NB4 (cell line): ENCODE results near the gene EBF3.

Source experiments
- DNase-seq: peaks from one replicate; pipeline ENCODE4 v3.0.0; 2010; ENCODE audit warnings: low read depth
- H3K4me3 ChIP-seq: one replicate; pipeline ENCODE4 v1.5.1; 2011; ENCODE audit warnings: mild to moderate bottlenecking, low read depth, low read length, moderate library complexity
- CTCF ChIP-seq: IDR thresholded peaks from one replicate; pipeline ENCODE4 v1.5.1; 2012; ENCODE audit warnings: low read depth, low read length
- MAX ChIP-seq: IDR thresholded peaks from 2 replicates; pipeline ENCODE4 v1.6.1; 2011; ENCODE audit warnings: low read depth, low read length
- MYC ChIP-seq: IDR thresholded peaks from 2 replicates; pipeline ENCODE4 v1.6.1; 2011; ENCODE audit warnings: low read depth, low read length
- POLR2A ChIP-seq: IDR thresholded peaks from 2 replicates; pipeline ENCODE4 v1.6.1; 2011; ENCODE audit warnings: mild to moderate bottlenecking; ENCODE audit not compliant: insufficient read length; ENCODE audit errors: extremely low read depth

The EBF3 gene

GRCh38 chr10:129884398-129885078 is 79.5 kb downstream of the EBF3 start:
- no peak for DNase-seq
- peak overlapping the region; percentile 10 for H3K4me3 ChIP-seq
- TF ChIP-seq MYC (no peak), CTCF (no peak), MAX (no peak), POLR2A (no peak)

- DNase-seq, result peak; percentile 96
- H3K4me3 ChIP-seq, result peak overlapping the region; percentile 29
- TF ChIP-seq MAX (peak; percentile 78), POLR2A (no peak)
Measured at GRCh38 chr10:129883626-129884397, 80.3 kb downstream of the EBF3 start.

- DNase-seq, result peak; percentile 78
- peak overlapping the region; percentile 6 for H3K4me3 ChIP-seq
- no peak for TF ChIP-seq MAX
- TF ChIP-seq MYC, result no peak
- no peak for TF ChIP-seq CTCF
- TF ChIP-seq POLR2A, result no peak
Measured at GRCh38 chr10:129883029-129883428, 81.0 kb downstream of the EBF3 start.

- peak; percentile 58 for DNase-seq
- no peak for TF ChIP-seq POLR2A
- peak overlapping the region; percentile 25 for H3K4me3 ChIP-seq
Measured at GRCh38 chr10:129882291-129883010, 81.6 kb downstream of the EBF3 start.

- peak overlapping the region; percentile 25 for H3K4me3 ChIP-seq
- TF ChIP-seq POLR2A (no peak), MAX (peak; percentile 11; the same call in 1 of the 2 replicates)
- peak; percentile 92 for DNase-seq
Measured at GRCh38 chr10:129881641-129882040, 82.4 kb downstream of the EBF3 start.

GRCh38 chr10:129880191-129880870 is 83.7 kb downstream of the EBF3 start:
- peak; percentile 63 for DNase-seq
- TF ChIP-seq MAX (peak; percentile 9; the same call in 1 of the 2 replicates), MYC (no peak), POLR2A (no peak)
- H3K4me3 ChIP-seq, result no peak overlapping the region

- no peak for TF ChIP-seq POLR2A
- no peak for TF ChIP-seq MAX
- no peak overlapping the region for H3K4me3 ChIP-seq
- DNase-seq, result no peak
Measured at GRCh38 chr10:129879655-129880054, 84.4 kb downstream of the EBF3 start.
